GM12874 (cell line): ENCODE measurements around the gene MVB12B.

ENCODE experiments used
- TF ChIP-seq, protein P1 (sequence below): IDR thresholded peaks from 2 replicates; pipeline ENCODE4 v1.5.1; 2011; ENCODE audit warnings: low read depth, mild to moderate bottlenecking, control low read depth, low read length, moderate library complexity; ENCODE audit not compliant: insufficient read depth

Gene MVB12B

DNA sequence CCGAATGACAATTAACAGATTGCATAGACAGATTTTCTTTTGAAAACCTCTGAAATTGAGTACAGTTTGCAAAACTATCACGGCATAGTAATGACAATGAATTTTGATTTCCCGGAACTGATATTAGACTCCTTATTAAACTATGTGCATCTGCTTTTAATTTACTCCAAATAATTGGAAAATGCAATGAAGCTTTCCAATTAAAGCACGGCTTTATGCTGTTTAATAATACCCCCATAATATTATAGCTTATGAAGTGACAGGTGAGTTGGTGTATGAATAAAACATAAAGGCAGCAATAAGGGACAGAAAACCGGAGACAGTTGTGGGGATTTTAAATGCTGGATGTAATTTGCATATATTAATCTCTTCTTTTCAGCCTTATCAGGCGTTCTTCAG lies 110.6 kb downstream of the MVB12B start:
- TF ChIP-seq, protein P1, sequence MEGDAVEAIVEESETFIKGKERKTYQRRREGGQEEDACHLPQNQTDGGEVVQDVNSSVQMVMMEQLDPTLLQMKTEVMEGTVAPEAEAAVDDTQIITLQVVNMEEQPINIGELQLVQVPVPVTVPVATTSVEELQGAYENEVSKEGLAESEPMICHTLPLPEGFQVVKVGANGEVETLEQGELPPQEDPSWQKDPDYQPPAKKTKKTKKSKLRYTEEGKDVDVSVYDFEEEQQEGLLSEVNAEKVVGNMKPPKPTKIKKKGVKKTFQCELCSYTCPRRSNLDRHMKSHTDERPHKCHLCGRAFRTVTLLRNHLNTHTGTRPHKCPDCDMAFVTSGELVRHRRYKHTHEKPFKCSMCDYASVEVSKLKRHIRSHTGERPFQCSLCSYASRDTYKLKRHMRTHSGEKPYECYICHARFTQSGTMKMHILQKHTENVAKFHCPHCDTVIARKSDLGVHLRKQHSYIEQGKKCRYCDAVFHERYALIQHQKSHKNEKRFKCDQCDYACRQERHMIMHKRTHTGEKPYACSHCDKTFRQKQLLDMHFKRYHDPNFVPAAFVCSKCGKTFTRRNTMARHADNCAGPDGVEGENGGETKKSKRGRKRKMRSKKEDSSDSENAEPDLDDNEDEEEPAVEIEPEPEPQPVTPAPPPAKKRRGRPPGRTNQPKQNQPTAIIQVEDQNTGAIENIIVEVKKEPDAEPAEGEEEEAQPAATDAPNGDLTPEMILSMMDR: no peak

- TF ChIP-seq, protein P1: no peak
These were observed 111.1 kb downstream of the MVB12B start for GRCh38 chr9:126437701-126438100.

DNA sequence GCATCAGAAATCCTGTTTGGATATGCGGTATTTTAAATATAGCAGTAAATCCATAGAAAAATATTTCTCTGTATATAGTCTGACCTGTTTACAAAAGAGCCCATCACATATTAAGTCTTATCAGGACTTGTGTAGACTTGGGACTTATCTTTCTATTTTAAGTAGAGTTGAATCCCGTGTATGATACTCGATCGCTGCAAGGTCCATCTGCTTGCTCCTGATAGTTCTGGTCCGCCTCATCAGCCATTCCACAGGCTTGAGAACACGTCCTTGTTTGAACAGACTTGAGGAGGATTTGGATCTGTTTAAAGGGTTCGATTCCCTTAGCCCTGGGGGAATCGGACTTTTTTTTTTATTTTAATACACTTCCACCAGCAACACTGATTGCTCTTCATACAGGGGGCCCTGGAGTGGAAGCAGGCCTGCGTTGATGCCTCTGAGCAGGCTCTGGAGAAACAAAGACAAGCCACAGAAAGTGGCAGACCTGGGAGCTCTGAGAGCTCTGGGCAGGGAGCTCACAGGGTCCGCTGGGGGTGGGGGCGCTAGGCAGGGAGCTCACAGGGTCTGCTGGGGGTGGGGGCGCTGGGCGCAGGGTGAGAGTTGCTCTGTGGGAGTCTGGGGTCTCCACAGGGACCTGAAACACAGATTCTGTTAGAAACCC lies 112.2 kb downstream of the MVB12B start:
- TF ChIP-seq, protein P1: no peak

GRCh38 chr9:126439402-126439765 lies 112.8 kb downstream of the MVB12B start:
- TF ChIP-seq, protein P1: no peak

GRCh38 chr9:126439883-126440653 lies 113.4 kb downstream of the MVB12B start:
- TF ChIP-seq, protein P1: no peak

DNA sequence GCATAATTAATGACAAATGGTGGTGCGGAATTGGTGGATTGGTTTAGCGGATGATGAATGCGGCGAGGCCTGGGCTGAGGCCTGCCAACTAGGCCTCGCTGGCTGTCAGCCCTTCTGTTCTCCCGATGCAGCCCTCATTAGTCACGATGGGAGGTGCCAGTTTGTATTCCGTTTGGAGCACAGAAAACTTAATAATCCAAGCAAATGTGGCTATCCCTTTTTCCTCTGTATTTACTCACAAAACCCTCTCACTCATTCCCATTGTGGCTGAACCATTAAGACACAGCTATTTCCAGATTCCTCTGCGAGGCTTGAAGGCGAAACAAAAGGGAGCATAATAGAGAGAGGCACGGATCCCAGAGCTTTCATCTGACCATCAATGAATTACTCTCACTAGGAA lies 114.3 kb downstream of the MVB12B start:
- TF ChIP-seq, protein P1: no peak

DNA sequence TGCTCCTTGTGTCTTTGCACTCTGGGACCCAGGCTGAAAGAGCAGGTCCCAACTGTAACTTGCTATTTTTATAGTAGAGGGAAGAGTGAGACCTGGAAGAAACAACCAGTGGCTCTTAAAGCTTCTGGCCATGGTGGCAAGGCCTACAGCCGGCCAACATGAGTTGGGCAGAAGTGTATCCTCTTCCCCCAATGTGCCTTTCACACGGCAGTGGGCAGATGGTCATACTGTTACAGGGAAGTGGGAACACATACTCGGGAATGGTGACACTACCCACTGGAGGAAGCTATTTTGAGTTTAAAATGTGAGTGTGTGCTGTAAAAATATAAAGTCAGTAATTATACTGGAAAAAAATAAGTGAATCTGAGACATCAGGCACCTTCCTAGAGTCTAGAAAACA lies 116.0 kb downstream of the MVB12B start:
- TF ChIP-seq, protein P1: no peak
